Measurements from ENCODE around the gene G2E3. TPM values are rescaled to one million over a fixed set of nuclear protein-coding genes. Genes with fewer than 3 reads are reported as not detected.
"Not testable (repeated sequence)": the region's sequence is repeated elsewhere in the genome, so short reads cannot be mapped to it uniquely, and the experiment has no call there.

G2E3 gene
- total RNA-seq, 1 donor from 2014 or later = 20.5 TPM

- H3K4me3 ChIP-seq = no peak overlapping the region
- no peak overlapping the region for H3K27ac ChIP-seq
- H3K27me3 ChIP-seq = no peaks in the 10 kb centered on the region
- no peaks in the 10 kb centered on the region for H3K4me1 ChIP-seq
- no peak for TF ChIP-seq CTCF (IDR thresholded peaks at IDR 0.05)
- no peaks in the 10 kb centered on the region for H3K36me3 ChIP-seq
- H3K9me3 ChIP-seq = no peaks in the 10 kb centered on the region
- DNase-seq (ENCODE audit: low spot score in 2 of 2) = no peak
- intact Hi-C loops (cut with DNase I) = no loop called here
These were observed 13.8 kb downstream of the G2E3 start for GRCh38 chr14:30572771-30573170.

DNA sequence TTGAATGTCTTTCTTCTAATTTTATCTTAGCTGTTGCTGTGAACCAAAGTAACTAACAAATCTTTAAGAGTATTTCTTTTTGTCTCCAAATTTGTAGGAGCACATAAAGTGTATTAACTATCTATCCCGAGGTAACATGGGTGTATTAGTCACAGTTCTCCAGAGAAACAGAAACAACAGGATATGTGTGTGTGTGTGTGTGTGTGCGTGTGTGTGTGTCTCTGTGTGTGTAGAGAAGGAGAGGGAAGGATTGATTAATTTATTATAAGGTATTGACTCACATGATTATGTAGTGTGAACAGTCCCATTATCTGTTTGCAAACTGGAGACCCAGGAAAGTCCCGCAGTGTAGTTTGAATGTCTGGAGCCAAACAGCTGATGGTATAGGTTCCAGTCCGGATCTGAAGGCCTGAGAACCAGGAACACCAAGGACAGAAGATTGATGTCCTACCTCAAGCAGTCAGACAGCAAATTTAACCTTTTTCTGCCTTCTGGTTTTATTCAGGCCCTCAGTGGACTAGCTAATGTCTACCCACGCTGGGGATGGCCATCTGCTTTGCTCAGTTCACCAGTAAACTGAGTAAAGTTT, 14.4 kb downstream of the G2E3 start:
- Histone ChIP-seq H3K27me3 (no peaks in the 10 kb centered on the region), H3K36me3 (no peaks in the 10 kb centered on the region), H3K9me3 (no peaks in the 10 kb centered on the region), H3K4me3 (no peak overlapping the region), H3K27ac (no peak overlapping the region), H3K4me1 (no peaks in the 10 kb centered on the region)
- intact Hi-C loops (cut with DNase I) = no loop called here
- DNase-seq (ENCODE audit: low spot score in 2 of 2) = no peak
- TF ChIP-seq CTCF (IDR thresholded peaks at IDR 0.05) = no peak

GRCh38 chr14:30573966-30574365, 15.0 kb downstream of the G2E3 start:
- no peak for DNase-seq (ENCODE audit: low spot score in 2 of 2)
- H3K27me3 ChIP-seq = no peaks in the 10 kb centered on the region
- TF ChIP-seq CTCF (IDR thresholded peaks at IDR 0.05) = no peak
- H3K4me1 ChIP-seq = no peaks in the 10 kb centered on the region
- no peaks in the 10 kb centered on the region for H3K9me3 ChIP-seq
- intact Hi-C loops (cut with DNase I) = no loop called here
- H3K36me3 ChIP-seq = no peaks in the 10 kb centered on the region
- no peak overlapping the region for H3K27ac ChIP-seq
- H3K4me3 ChIP-seq = no peak overlapping the region

GRCh38 chr14:30574777-30575176, 15.8 kb downstream of the G2E3 start:
- H3K9me3 ChIP-seq; H3K27me3 ChIP-seq; intact Hi-C loops (cut with DNase I); H3K4me3 ChIP-seq; H3K4me1 ChIP-seq; H3K36me3 ChIP-seq; H3K27ac ChIP-seq; DNase-seq (ENCODE audit: low spot score in 2 of 2): not testable (repeated sequence)

GRCh38 chr14:30576333-30576732, 17.4 kb downstream of the G2E3 start:
- H3K4me1 ChIP-seq; H3K36me3 ChIP-seq; H3K27ac ChIP-seq; intact Hi-C loops (cut with DNase I); H3K27me3 ChIP-seq; H3K9me3 ChIP-seq; DNase-seq (ENCODE audit: low spot score in 2 of 2); H3K4me3 ChIP-seq: not testable (repeated sequence)

- intact Hi-C loops (cut with DNase I) = no loop called here
These were observed 21.8 kb downstream of the G2E3 start for GRCh38 chr14:30580616-30581282.

More at GRCh38 chr14:30580616-30581282, 21.8 kb downstream of the G2E3 start:
- H3K4me1 ChIP-seq = no peaks in the 10 kb centered on the region
- no peaks in the 10 kb centered on the region for H3K36me3 ChIP-seq
- TF ChIP-seq CTCF (IDR thresholded peaks at IDR 0.05) = no peak
- no peaks in the 10 kb centered on the region for H3K27me3 ChIP-seq
- H3K9me3 ChIP-seq = no peaks in the 10 kb centered on the region
- no peak for DNase-seq (ENCODE audit: low spot score in 2 of 2)
- H3K4me3 ChIP-seq = no peak overlapping the region
- H3K27ac ChIP-seq = no peak overlapping the region

Measured in ascending aorta (tissue), 2 donors.